Fibroblast of gingiva (primary cell): ENCODE data around the gene TEAD4.

Experiments
- DNase-seq: peaks from one replicate; pipeline ENCODE4 v3.0.0-alpha.2; 2011; ENCODE audit warnings: low read depth

Gene TEAD4

GRCh38 chr12:3032770-3033538 is 73.8 kb downstream of the TEAD4 start:
- DNase-seq: no peak

DNA sequence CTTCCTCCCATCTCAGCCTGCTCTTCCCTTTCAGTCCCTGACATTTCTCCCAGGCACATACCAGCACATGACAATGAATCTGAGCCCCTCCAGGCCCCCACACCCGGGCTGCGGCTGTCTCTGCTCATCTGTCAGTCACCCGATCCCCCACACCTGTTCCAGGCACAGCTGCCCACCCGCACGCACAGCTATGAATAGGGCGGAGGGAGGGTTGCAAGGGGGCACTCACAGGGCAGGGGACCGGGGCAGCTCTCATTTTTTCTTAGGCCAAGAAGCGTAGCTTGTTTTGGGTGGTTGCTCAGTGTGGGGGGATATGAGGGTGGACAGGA is 74.3 kb downstream of the TEAD4 start:
- DNase-seq: no peak

GRCh38 chr12:3034067-3034750 is 75.0 kb downstream of the TEAD4 start:
- peak; percentile 52 for DNase-seq

DNA sequence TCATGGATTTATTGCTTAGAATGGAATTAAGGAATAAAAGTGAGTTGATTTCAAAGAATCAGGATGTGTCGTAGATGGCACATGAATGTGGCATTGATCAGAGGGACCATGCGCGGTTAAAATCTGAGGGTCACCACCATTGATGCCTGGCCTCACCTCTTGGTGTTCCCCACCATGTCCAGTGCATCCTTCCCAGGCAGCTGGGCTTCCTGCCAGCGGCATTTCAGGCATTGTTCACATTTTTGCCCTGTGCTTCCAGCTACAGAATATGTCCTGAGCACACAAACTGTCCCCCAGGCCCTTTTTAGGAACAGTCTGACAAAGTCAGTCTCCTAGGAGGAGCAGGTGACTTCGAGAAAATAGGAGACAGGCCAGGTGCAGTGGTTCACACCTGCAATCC is 76.0 kb downstream of the TEAD4 start:
- DNase-seq: no peak

- no peak for DNase-seq
These were observed 76.9 kb downstream of the TEAD4 start for GRCh38 chr12:3035815-3036702.

DNA sequence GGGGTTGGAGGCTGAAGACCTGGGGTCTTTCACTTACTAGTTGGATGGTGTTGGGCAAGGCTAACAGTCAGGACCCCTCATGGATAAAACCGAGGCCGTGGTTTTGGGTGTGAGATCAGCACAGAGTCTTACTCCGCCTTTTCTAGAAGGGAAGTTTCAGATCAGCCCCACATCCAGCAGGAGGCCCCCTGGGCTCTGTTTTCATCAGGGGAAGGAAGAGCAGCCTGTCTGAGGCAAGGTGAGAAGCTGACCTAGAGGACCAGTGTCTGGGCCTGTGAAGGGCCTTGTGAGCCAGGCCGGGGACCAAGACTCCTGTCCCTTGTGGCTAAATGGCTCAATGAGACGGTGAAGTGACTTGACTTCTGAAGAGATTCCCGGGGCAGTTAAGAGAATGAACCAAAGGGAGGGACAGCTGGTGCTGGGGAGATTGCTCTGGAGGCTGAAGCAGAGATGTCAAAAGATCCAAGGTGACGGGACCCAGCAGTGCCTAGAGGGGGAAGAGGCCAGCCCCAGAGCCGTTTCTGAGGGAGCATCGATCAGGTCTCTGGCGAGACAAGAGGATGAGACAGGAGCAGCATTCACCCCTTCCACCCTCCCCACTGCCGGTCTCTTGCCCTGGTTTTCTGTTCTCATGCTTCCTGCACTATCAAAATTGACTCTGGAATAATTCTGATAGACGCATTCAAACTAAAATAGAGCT is 77.9 kb downstream of the TEAD4 start:
- no peak for DNase-seq

- DNase-seq: no peak
These were observed 79.0 kb downstream of the TEAD4 start for GRCh38 chr12:3038166-3038565.

DNA sequence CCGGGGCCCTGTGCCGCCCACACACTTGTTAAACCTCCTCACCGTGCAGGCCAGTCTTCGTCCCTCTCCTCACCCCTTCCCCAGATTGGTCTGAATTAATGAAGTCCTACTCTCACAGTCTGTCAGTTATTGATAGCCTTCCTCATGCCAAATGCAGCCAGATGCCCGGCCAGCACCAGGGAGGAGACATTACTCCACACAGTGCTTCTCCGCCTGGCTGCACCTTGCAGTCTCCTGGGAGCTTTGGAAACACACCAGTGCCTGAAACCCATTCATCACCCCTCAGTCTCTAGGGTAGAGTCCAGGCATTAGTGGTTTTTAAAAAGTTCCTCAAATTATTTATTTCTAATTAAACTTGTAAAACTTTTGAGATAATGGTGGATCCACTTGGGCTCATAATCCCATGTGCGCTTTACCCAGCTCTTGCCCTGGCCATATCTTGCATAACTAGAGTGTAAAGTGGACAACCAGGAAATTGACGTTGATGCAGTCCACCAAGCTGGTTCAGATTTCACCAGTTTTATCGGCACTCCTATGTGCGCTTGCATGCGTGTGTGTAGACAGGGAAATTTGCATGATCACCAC is 79.8 kb downstream of the TEAD4 start:
- no peak for DNase-seq

- DNase-seq: no peak
These were observed 80.9 kb downstream of the TEAD4 start for GRCh38 chr12:3040026-3040656.

- no peak for DNase-seq
These were observed 81.7 kb downstream of the TEAD4 start for GRCh38 chr12:3040663-3041544.

DNA sequence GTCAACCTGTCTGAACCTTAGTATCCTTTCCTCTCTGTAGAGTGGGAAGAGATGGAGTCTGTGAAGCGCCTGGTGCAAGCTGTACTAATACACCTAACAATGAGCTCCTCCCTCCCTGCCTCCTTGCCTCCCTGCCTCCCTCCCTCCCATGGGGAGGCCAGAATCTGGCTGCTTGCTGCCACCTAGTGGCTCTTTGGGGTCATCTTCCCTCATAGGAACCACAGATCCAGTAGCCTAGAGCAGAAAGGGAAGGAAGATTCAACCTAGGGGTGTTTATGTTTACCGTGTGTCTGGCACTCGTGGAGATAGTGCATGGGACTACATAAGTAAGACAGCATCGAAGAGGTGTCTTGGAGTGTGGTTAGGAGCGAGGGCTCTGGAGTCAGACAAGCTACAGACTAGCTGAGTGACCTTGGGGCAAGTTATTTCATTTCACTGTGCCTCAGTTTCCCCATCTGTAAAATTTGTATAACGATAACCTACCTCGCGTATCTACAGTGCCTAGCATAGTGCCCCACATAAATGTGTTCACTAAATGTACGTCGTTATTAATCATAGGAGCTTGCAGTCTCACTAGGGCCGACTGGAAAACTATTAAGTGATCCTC is 82.5 kb downstream of the TEAD4 start:
- DNase-seq: peak; percentile 57

- DNase-seq: no peak
These were observed 83.2 kb downstream of the TEAD4 start for GRCh38 chr12:3042394-3042793.

- no peak for DNase-seq
These were observed 83.6 kb downstream of the TEAD4 start for GRCh38 chr12:3042826-3043225.

DNA sequence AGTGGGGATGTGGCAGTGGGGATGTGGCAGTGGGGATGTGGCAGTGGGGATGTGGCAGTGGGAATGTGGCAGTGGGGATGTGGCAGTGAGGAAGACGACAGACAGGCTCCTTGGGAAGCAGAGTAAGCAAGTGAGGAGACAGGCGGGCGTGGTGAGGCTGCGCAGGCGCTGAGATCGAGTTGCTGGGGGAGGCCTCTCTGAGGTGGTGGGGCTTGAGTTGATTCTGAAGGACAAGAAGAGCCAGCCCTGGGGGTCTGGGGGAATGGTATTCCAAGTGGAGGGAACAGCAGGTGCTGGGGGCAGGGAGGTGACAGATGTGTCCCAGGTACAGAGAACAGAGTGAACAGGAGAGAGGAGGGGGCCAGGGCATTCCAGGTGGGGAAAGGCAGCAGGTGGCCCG is 84.2 kb downstream of the TEAD4 start:
- no peak for DNase-seq

- DNase-seq: no peak
These were observed 85.0 kb downstream of the TEAD4 start for GRCh38 chr12:3044141-3044630.

DNA sequence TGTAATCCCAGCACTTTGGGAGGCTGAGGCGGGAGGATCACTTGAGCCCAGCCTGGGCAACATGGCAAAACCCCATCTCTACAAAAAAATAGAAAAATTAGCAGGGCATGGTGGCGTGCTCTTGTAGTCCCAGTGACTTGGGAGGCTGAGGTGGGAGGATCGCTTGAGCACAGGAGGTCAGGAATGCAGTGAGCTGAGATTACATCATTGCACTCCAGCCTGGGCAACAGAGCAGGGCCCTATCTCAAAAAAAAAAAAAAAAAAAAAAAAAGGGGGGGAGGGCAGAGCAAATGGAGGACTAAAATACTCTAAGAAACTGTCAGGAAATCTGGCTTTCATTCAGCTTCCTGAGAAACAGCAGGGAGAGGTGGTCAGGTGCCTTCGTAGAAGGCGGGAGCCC is 86.3 kb downstream of the TEAD4 start:
- DNase-seq: no peak

DNA sequence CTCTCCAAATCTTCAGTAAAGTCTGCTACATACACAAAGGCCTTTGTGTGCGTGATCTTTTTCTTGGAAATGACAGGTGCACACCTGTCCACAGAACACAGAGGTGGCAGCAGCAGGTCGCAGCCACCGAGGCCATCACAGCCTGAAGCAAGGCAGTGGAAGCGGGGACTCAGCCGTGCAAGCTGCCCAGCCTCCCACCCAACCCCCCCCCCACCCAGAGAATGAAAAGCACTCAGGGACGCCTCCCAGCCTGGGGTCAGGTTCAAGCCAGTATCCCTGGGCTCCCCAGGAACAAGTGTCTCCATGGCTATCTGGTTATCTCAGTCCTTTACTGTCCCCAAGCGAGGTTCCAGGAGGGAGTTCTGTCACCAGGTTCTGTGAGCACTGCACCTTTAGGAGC is 86.8 kb downstream of the TEAD4 start:
- no peak for DNase-seq

- DNase-seq: peak; percentile 51
These were observed 87.4 kb downstream of the TEAD4 start for GRCh38 chr12:3046441-3047200.

DNA sequence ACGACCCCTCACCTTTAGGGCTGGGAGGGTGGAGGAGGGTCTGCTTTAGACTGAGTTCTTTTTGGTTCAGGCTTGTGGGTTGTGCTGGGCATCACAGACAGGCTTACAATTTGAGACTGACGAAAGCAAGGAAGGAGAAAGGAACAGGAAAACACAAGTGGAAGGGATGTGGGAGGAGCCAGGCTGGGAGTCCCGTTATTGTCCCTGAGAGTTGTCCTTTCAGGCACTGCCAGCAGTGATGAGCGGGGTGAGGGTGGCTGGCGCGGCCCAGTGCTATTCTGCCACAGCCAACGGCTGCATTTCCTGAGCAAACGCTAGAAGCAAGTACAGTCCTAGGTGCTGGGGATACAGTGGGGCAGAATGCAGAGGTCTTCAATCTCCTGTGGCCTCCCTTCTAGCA is 88.8 kb downstream of the TEAD4 start:
- no peak for DNase-seq
